Measurements from ENCODE around the gene HSPB6. TPM values are rescaled to one million over a fixed set of nuclear protein-coding genes. Genes with fewer than 3 reads are reported as not detected.
"Not testable (repeated sequence)": the region's sequence is repeated elsewhere in the genome, so short reads cannot be mapped to it uniquely, and the experiment has no call there.

HSPB6 gene, protein sequence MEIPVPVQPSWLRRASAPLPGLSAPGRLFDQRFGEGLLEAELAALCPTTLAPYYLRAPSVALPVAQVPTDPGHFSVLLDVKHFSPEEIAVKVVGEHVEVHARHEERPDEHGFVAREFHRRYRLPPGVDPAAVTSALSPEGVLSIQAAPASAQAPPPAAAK
- total RNA-seq: 100 to 1,000 TPM; 107 to 203 (median 128) TPM

DNA sequence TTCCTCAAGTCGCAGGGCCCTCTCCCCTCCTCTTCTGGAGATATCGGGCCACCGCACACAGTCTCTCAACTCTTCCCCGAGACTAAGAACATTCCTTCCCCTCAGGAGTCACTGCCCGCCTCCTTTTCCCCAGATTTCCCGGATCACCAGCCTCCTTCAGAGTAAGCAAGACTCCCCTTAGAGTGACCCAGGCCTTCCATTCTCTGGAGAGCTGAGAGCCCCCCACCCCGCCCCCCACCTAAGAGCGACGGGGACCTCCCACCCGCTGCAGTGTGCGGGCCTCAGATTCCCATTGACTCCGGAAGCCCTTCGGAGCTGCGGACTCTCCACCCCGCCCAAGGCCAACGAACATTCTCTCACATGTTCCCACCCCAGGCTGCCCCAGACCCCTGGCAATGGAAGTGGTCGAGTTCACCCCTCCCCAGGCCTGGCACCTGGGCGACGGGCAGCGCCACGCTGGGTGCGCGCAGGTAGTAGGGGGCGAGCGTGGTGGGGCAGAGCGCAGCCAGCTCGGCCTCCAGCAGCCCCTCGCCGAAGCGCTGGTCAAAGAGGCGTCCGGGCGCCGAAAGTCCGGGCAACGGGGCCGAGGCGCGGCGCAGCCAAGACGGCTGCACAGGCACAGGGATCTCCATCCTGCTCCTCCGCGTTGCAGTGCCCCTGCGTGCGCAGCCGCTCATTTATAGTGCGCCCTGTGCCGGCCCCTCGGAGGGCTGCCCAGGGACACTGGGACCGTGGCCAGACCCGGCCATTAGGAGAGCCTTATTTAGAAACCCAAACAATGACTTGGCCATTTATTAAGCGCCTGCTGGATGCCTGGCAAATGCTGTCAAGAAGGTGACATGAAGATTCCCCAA, at the start of gene HSPB6:
Gene HSPB6 (minus strand): TSS at position 653 of the 854 bp plus-strand sequence. CDS start 21 bp downstream, at position 632.
- no peak for ATAC-seq (ENCODE audit: low FRiP score)
- no peak for DNase-seq (ENCODE audit: low spot score)
- no peak for TF ChIP-seq CTCF (IDR thresholded peaks at IDR 0.05)

- DNase-seq (ENCODE audit: low spot score): no peak
- no peak for TF ChIP-seq CTCF (IDR thresholded peaks at IDR 0.05)
- no peak for ATAC-seq (ENCODE audit: low FRiP score)
These were observed 49.8 kb upstream of the HSPB6 start for GRCh38 chr19:35806597-35806996.

DNA sequence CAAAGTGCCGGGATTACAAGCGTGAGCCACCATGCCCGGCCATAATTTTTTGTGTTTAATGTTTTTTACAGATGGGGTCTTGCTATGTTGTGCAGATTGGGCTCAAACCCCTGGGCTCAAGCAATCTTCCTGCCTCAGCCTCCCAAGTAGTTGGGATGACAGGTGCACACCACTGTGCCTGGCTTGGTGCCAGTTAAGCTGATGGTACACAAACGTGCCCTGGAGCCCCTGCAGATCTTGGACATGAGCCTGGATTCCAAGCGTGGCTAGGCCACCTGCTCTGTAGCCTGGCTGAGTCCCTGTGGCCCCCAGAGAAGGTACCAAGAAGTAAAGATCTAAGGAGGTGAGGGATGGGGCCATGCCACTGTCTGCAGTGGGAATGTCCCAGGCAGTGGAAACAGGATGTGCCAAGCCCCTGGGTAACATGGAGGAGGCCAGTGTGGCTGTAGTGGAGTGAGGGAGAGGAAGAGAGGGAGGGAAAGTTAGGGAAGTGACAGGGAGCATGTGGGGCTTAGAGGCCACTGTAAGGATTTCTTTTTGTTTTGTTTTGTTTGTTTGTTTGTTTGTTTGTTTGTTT, 48.8 kb upstream of the HSPB6 start:
- DNase-seq (ENCODE audit: low spot score) (no peak), ATAC-seq (ENCODE audit: low FRiP score) (no peak)
- TF ChIP-seq CTCF (IDR thresholded peaks at IDR 0.05): no peak

DNA sequence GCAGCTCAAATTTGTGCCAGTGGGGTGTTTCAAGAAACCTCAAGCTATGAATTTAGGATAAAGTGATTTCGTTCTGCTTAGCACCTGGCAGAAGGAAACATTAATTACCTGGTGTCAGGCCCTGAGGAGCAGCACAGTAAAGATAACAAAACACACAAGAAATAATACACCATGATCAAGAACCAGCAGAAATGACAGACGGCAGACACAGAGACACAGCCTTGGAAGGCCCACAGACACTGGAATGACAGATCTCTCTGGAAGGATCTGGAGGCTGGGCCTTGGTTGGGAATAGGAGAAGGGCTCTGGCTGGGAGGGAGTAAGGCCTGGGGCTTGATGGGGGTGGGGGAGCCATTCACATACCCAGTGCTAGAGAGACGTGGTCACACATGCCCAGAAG, 45.0 kb upstream of the HSPB6 start:
- ATAC-seq (ENCODE audit: low FRiP score) (no peak), DNase-seq (ENCODE audit: low spot score) (no peak)
- TF ChIP-seq CTCF (IDR thresholded peaks at IDR 0.05): no peak

GRCh38 chr19:35797663-35798062, 40.8 kb upstream of the HSPB6 start:
- peak; percentile 39 for ATAC-seq (ENCODE audit: low FRiP score)
- DNase-seq (ENCODE audit: low spot score): no peak
- no peak for TF ChIP-seq CTCF (IDR thresholded peaks at IDR 0.05)

DNA sequence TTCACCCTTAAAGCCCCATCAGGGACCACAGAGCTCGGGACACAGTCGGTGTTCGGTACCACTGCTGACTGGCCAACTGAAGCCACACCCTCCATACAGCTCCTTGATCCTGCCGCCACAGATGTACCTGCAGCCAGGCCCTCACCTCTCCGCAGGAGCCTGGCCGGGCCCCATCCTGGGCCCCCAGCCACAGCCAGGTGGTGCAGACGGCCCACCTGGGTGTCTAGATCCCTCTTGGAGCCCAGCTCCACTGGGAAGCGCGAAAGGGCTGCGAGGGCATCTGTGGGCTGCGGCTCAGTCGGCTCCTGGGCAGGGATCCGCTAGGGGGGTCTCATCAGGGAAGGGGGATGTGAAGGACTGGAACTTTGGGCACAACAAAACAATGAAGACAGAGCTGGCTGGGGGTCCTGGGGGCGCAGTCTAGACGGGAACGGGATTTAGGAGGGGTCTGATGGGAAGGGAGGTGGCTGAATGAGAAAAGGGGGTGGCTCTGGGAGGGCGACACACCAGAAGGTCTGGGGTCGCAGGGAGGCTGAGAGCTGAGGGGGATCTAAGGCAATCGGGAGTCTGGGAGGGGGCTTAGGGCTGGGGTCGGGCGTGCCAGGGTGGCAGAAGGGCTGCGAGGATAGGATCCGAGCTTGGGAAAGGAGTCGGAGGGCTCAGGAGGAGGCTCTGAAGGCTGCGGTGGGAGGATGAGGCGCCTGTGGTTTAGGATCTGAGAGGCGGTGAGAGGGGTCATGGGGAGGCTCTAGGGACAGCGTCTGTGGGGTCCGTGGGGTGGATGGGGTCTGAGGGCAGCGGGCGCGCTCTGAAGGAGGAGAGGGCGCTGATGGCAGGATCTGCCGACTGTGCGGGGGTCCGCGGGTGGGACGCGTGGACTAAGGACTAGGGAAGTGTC, 40.1 kb upstream of the HSPB6 start:
- DNase-seq (ENCODE audit: low spot score): no peak
- no peak for TF ChIP-seq CTCF (IDR thresholded peaks at IDR 0.05)
- ATAC-seq (ENCODE audit: low FRiP score): peak; percentile 24

DNA sequence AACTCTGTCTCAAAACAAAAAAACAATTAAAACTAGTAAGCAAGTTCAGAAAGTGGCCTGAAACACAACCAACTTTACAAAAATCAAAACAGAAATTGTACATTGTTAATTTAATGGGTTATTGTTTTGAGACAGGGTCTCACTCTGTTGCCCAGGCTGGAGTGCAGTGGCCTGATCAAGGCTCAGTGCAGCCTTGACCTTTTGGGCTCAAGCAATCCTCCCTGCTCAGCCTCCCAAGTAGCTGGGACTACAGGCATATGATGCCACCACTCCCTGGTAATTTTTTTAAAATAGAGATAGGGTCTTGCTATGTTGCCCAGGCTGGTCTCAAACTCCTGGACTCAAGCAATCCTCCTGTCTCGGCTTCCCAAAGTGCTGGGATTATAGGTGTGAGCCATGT, 38.7 kb upstream of the HSPB6 start:
- DNase-seq (ENCODE audit: low spot score); ATAC-seq (ENCODE audit: low FRiP score): not testable (repeated sequence)
